ENCODE measurements around the gene DNAJC10.

Gene DNAJC10

DNA sequence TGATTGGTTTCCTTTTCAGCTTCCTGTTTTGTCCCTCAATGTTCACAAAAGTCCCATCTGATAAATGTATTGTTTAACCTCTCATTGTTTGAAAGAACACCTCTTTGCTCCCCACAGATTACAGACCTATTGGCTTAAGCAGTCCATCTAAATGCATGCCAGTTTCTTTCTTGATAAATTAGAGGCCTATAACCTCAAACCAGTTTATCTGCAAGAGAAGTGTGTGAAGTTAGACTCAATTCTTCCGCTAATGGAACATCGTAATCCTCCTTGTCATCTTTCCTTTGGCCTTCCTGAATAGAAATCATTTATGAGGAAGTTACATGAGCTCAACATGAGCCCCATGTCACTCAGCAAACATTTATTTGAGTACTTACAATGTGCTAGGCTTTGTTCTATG, 76.4 kb downstream of the DNAJC10 start:
- no peak for DNase-seq

- no peak for DNase-seq
Measured at GRCh38 chr2:182798736-182799135, 82.7 kb downstream of the DNAJC10 start.

- no peak for DNase-seq
Measured at GRCh38 chr2:182804128-182804527, 88.1 kb downstream of the DNAJC10 start.

DNA sequence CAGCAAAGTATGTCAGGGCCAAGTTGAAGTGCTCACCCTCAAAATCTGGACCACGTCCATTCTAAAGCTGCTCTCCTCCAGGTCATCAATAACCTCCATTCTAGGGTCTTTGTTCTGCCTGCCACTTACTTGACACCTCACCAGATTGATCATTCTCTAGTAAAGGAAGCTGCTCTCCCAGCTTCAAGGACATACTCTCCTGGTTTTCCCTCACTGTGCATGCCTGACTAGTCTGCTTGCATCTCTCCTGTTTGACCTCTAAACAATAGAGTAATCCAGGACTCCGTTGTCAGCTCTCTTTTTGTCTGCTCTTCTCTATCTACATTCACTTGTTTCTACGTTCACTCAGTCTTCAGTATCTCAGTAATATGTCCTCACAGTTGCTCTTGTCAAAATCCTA, 91.3 kb downstream of the DNAJC10 start:
- DNase-seq, result no peak

- DNase-seq, result no peak
Measured at GRCh38 chr2:182810087-182810486, 94.0 kb downstream of the DNAJC10 start.

DNA sequence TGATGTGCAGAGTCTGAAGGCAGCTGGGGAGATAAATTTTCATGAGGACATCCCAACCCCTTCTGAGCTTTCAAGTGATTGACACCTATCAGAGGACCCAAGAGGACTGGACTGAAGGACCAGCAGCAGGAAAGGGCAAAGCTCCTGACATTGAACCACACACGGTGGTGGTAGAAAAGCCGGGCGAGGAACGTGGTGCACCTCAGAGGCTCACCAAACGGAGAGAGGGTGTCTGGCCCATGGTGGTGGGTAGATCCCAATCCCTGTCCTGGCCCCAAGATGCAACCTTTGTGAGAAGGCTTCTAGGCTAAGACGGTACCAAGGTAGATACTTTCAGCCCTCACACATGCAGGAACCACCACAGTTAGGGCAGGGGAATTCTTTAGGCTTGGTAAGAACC, 98.3 kb downstream of the DNAJC10 start:
- DNase-seq, result no peak

GRCh38 chr2:182814804-182815203, 98.7 kb downstream of the DNAJC10 start:
- no peak for DNase-seq

- no peak for DNase-seq
Measured at GRCh38 chr2:182816866-182817265, 100.8 kb downstream of the DNAJC10 start.

DNA sequence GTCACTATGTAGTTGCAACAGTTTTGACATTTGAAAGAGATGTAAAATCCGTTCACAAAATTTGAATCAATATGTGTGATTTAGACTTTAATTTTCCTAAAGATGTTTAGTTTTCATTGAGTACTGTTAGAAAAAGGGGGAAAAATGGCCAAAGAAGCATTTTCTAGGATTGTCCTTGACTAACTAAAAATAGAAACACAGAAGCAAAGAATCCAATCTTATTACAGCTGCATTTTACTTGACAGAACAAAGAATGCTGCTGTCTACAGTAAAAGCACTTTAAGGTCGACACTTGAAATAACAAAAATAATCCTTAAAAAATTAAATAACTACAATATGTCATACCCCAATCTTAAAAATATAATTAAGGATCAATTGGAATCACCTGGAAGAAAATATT, 101.5 kb downstream of the DNAJC10 start:
- no peak for DNase-seq

GRCh38 chr2:182818501-182818900, 102.4 kb downstream of the DNAJC10 start:
- DNase-seq, result no peak

DNA sequence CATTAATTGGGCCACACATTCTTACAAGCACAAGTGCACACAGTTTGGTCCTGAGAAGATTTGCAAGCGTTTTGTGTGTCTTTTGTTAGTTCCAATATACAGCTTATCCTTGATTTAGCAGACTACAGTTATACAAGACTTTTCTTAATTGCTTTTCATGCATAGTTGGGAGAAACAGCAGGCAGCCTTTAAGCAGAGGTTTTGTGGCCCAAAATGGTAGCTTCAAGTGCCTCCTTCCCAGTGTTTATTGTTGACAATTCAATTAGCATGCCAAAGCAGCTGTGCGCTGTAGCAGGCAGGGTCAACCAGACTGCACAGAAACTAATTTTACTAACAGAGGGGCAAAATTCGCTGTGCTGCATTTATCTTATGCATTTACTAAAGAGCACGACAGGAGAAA, 102.9 kb downstream of the DNAJC10 start:
- DNase-seq, result no peak

- DNase-seq, result no peak
Measured at GRCh38 chr2:182819412-182819811, 103.4 kb downstream of the DNAJC10 start.

DNA sequence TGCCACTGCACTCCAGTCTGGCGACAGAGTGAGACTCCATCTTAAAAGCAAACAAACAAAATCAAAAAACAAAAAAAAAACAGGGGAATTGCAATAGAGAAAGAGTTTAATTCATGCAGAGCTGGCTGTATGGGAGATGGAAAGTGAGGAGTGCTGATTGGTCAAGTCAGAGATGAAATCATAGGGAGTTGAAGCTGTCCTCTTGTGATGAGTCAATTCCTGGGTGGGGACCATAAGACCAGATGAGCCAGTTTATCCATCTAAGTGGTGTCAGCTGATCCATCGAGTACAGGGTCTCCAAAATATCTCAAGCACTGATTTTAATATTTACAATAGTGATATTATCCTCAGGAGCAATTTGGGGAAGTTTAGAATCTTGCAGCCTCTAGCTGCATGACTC, 105.1 kb downstream of the DNAJC10 start:
- no peak for DNase-seq

DNA sequence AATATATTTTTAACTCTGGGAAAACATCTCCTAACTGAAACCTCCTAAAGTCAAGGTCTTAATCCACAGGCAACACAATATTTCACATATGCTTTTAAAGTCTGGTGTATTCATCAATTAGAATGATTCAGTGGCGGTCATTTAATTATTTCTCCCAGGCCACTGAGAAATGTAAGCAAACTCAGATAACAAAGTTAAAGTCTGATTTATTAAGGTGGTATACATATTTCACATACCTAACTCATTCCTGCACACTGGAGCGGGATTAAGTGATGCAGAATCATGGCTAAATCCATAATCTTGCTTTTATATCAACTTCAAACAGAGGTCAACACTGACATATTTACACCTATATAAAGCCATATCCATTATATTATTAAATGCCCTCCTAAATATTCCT, 106.7 kb downstream of the DNAJC10 start:
- no peak for DNase-seq

- no peak for DNase-seq
Measured at GRCh38 chr2:182824056-182824766, 108.2 kb downstream of the DNAJC10 start.

- no peak for DNase-seq
Measured at GRCh38 chr2:182824767-182825158, 108.7 kb downstream of the DNAJC10 start.

DNA sequence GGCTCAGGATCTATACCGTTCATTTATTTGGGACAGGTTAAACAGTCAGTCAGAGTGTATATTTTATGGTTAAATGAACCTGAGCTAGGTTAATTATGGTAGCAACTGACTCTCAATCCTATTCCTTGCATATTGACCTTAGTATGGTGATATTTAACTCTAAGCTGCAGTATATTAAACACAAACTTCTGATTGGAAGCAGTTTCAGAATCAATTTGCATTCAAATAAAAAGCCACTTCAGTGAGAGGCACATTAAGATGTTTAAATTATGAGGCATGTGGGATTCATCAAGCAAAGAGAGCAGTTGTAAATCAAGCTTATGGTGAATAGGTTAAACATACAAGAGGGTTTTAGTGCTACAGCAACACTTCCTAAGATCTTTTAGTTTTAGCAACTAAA, 110.0 kb downstream of the DNAJC10 start:
- DNase-seq, result no peak

DNA sequence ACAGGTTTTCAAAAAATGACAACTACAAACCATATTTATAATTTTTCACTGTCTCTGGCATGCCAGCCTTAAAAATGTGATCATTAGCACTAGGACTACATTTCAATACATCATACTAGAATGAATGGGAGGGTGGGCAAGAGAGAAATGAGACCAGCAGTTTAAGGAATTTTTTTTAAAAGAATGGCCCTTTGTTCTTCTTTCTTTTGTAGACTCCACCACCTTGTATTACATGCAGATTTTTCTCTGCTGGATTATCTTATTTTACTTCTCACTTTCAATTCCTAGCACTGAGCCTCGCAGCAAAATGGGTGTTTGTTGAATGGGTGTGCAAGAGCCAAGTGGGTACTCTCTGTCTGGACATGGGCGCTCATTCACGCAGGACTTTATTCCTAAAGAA, 110.4 kb downstream of the DNAJC10 start:
- no peak for DNase-seq

- DNase-seq, result no peak
Measured at GRCh38 chr2:182827182-182827879, 111.3 kb downstream of the DNAJC10 start.

- DNase-seq, result no peak
Measured at GRCh38 chr2:182831101-182831500, 115.0 kb downstream of the DNAJC10 start.

GRCh38 chr2:182831921-182832320, 115.9 kb downstream of the DNAJC10 start:
- DNase-seq, result no peak

- no peak for DNase-seq
Measured at GRCh38 chr2:182833084-182833854, 117.2 kb downstream of the DNAJC10 start.

DNA sequence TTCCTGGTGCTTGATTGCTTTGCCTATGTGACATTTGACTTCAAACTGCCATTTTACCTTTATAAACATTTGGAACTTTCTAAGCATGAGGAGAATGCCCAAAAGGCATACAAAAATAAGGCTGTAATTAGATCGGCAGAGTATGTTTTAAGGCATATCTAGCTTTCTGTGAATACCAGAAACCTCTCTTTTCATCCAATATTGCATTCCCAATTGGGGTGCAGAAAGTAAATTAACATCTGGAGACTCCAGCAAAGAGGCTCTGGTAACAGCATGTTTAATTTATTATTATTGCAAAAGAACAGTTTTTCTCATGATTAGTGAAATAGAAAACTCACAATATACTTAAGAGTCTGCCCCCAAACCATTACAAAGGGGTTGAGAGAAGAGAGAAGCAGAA, 118.2 kb downstream of the DNAJC10 start:
- DNase-seq, result no peak

- no peak for DNase-seq
Measured at GRCh38 chr2:182836451-182836850, 120.4 kb downstream of the DNAJC10 start.
